GM19240 (cell line): ENCODE results near the gene SLC24A1.

Source experiments
- DNase-seq: peaks from one replicate; pipeline ENCODE4 v3.0.0; 2011; ENCODE audit warnings: low spot score; ENCODE audit not compliant: insufficient read length

SLC24A1 gene

DNA sequence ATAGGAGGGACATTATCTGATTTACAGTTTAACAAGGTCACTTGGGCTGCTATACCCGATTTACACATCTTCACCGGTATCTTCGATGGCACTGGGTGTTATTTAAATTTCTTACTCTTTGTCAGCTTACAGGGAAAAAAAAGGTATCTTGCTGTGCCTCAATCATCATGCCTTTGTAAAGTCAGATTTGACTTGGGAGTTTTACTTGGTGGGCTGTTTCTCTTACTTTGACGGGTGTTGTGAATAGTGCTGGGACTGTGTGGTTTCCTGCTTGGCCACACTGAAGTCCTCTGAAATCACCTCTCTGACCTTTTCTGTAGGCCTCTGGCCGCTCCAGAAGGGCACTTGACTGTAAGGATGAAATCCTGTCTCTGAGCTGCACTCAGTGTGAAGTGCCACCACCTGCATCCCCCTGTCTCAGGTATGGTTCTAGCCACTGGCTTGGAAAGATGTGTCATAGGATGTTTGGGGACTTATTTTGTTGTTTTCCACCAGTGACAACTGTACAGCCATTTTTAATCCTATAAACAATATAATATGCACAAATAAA, 3.1 kb upstream of the SLC24A1 start:
- no peak for DNase-seq

DNA sequence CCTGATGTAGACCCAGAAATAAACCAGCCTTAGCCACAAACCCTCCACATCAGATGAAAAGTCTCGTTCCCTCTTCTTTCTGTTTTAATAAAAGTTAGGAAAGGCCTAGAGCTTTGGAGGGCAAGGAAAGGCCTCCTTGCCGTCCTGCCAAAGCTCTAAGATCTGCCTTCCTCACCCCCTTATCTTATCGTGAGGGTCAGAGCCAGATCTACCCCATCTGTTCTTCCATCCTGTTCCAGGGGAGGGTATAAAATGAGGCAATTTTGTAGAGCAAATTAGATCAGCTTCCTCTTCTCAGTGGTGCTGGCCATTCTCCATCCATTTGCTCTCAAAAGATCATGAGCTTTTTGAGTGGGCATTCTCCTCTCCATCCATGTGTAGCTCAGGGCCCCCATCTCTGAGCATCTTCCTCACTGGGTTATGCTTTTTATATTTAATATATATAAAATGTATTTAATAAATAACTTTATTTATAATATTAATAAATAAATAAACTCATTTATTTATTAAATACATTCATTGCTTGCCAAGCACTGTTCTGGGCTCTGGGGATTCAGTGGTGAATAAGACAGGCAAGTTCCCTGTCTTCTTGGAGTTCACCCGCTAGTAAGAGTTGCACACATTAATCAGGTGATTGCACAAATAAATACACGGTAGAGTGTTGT, 2.0 kb upstream of the SLC24A1 start:
- DNase-seq: no peak

DNA sequence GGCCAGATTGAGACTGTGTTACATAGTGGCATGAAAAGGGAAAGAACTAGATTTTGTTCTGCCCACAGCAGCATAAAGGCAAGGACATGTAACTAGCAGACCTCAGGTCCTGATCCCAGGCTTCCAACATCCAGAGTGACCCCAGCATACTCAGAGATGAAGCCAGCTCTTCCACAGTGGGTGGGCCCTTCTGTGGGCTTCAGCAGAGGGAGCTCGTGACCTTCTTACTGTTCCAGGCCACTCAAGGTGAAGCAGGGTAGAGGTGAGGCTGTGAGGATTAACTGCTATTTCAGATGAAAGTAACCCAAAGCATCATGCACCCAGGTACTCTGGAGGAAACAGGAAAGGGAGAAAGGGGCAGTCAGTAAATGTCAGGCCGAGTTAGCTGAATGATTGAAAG, 905 bp upstream of the SLC24A1 start:
- no peak for DNase-seq

DNA sequence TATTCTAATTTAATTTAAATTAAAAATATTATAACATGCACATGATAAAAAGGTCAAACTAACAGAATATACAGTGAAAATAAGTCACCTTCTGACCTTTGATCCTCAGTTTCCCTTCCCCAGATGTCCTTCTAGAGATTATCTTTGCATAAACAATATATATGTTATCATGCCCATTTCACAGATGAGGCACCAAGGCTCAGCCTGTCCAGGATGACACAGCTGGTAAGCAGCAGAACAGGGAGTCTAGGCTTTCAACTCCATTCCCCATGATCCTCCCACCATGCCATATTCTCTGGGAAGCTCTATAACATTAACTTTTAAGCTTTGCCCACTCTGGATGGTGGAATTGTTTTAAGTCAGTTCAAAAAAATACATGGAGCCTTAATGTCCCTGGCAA, 1.4 kb downstream of the SLC24A1 start:
- no peak for DNase-seq

DNA sequence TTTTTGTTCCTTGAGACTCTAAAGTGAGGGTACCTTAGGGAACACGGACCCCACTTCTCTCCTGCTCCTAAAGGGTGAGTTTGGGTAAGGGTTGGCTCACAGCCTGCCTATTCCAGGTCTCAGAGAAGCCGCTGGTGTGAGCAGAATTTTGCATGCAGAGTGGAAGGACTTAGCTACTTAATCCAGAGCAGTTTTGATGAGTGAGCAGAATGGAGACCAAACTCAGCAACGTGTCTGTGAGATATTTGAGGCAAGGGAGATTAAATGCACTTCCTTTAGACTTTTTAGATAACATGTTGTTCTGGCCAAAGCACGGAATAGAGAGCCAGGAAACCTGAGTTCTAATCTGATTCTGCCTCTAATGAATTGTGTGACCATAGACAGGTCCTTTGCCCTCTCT, 5.1 kb downstream of the SLC24A1 start:
- no peak for DNase-seq

DNA sequence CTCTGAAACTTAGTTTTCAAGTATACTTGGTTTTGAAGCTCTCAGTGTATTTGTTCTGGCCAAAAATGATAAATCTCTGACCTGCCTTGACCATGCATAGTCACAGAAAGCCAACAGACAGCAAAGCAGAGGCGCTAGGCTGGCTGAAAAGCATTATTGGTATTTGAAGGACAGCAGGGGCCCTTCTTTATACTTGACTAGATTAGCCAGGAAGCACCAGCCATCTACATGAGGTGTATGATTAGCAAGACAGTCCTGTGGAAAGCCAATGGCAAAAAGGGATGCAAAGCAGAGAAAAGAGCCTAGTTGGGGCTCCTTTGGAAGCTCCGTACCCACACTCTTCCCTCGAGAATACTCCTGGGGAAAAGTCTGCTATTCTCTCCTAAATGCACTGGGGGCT, 7.8 kb downstream of the SLC24A1 start:
- no peak for DNase-seq

DNA sequence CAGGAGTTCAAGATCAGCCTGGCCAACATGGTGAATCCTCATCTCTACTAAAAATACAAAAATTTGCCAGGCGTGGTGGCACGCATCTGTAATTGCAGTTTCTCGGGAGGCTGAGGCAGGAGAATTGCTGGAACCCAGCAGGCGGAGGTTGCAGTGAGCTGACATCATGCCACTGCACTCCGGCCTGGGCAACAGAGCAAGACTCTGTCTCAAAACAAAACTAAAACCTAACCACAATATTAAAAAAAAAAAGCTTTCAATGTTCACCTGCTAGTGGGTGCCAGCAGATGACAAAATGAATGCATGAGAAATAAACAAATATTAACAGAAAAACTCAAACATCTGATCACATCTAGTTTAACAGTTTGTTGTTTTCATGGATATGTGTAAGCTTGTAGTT, 9.0 kb downstream of the SLC24A1 start:
- DNase-seq: no peak

DNA sequence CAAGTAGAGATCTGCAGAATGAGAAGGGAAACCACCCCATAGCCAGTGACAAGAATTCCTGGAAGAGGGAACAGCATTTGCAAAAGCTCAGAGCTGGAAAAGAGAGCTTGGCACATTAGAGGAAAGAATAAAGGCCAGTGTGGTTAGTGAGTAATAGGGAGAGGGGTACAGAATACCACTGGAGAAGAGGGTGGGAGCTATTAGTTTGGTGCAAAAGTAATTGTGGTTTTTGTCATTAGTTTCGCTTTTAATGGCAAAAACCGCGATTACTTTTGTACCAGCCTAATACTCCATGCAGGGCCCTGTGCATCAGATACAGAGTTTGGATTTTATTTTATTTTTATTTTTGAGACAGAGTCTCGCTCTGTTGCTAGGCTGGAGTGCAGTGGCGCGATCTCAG, 9.8 kb downstream of the SLC24A1 start:
- no peak for DNase-seq

DNA sequence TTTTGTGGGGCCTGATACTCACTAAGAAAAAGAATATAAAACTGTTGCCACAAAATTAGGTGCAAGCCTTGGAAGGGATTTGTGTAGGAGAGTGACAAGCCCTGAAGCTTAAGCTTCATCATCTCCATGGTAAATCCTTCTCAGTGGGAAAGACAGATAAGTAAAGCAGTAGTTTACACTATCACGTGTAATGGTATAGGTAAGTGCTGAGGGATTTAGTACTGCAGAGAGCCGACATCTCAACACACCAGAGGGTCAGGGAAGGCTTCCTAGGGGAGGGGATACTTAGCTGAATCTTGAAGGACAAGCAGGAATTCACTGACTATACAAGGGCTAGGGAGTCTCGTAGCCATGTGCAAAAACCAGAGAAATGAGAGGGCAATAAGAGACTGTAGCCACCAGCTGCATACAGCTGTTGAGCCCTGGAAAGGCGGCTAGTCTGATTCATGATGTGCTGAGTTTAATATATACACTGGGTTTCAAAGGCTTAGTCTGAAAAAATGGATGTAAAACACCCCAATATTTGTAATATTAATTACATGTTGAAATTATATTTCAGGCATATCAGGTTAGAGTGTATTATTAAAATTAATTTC, 11.1 kb downstream of the SLC24A1 start:
- no peak for DNase-seq

DNA sequence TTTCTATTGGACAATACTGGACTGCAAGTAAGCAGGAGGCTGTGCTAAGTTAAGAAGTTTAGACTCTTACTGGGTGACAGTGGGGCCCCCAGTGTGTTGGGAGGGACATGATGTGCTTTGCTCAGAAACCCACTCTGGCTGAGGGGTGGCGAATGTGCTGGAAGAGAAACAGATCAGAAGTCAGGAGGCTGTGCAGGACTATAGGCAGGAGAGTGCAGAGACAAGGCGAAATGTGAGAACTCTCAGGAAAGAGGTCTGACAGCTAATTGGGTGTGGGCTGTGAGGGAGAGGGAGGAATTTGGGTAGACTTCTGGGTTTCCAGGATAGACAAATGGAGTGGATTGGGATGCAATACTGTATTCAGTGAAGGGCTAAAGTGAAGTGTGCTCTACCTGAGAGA, 12.0 kb downstream of the SLC24A1 start:
- DNase-seq: no peak

DNA sequence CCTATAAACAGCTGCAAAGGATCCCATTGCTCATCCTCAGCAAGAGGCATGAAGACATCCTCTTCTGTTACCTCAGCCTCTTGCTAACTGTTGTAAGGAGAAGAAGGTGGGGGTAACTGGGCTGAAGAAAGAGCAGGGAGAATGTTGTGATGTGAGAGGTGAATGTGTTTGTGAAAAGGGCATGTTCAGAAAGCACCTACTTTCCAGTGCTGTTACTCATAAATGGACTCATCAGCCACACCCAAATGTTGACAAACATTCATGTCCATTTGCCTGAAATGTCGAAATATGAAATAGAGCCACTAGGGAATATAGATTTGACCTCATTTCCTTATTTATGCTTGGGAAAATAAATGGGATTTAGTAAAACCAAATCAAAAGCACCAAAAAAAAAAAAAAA, 12.6 kb downstream of the SLC24A1 start:
- DNase-seq: no peak

DNA sequence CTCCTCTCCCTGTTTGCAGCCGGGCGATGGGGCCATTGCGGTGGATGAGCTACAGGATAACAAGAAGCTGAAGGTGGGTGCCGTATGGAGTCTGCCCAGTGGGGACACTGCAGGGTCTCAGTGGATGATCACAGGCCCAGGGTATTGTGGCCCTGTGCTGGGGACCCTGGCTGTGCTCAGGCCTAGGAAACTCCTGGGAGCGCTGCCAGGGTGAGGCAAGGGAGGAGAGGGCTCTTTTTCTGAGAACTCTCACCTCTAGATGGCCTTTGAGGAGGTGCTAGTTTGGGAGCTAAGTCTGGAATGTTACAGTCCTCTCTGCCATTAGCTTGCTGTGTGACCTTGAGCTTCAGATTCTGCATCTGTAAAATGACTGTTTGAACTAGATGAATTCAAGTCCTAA, 16.4 kb downstream of the SLC24A1 start:
- no peak for DNase-seq

DNA sequence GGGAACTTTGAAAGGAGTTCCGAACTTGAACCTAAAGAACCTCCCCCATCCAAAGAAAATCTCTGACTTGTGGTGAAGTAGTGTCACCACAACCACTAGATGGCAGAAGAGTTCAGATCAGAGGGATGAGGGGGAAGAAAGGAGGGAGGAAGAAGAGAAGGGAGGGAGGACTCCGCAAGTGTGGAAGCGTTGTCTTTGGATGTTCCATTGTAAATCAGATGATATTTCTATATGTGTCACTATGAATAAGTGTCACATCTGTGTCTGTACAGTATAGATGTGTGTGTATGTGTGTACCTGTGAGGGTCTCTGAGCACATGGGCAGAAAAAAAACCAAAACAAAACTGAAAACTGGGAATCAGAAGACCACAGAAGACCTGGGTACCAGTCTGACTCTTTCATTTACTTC, 16.9 kb downstream of the SLC24A1 start:
- DNase-seq: peak; percentile 48

DNA sequence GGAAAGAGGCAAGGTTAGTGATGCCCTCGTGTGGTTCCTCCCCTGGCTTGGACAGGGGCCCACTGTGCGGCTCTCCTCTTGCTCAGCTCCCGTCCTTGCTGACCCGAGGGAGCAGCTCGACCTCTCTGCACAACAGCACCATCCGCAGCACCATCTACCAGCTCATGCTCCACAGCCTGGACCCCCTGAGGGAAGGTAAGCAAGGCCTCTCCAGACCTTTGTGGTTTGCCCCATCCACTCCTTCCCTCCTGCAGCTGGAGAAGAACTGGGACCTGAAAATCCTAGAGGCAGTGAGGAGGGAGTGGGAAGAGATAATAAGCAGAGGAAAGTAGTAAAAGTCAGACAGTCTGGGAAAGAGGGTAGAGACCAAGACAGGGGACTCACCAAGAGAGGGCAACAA, 17.8 kb downstream of the SLC24A1 start:
- no peak for DNase-seq

DNA sequence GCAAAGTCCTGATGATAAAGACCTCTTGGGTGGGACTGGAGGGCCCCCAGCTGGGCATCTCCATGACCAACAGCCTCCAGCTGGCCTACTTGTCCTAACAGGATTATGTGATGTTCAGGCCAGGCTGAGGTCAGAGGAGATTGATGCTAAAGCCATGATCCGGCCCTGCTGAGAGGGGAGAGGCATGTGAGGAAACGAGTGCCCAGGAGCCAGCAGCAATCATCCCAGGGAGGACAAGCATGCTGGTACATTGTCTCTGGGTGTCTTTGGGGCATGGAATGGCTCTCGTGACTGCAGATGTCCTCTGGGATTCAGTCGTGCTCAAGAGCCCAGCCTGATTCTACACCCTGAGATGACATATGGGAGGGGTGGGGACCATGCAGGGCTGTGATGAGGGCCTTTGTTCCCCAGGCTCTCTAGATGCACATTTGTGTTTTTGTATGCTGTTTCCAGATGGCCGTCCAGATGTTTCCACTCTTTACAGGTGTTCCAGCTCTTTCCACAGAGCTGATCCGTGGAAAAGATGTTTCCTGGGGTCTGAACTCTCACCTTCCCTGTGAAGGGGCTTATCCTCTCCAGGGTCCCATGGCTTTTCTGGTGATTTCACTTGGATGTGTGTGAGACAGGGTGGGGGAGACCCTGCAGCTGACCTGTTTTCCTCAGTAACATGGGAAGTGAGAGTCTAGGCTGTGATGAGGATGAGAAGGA, 20.2 kb downstream of the SLC24A1 start:
- no peak for DNase-seq

DNA sequence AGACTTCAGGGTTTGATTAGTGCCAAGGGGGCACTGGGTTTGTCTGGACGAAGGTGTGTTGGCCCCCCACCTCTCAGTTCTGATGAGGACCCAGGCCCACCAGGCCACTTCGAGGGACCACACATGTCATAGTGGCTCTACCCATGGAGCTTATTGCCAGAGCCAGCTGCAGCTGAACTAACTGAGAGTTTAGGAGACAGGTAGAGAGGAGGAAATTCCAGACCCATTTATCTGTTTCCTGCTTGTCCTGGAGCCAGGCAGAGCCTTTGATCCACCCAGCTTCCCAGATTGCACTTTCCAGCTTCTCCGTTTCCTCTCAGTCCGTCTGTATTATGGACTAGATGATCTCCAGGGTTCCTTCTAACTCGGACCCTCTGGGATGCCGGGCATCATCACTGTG, 20.9 kb downstream of the SLC24A1 start:
- no peak for DNase-seq

DNA sequence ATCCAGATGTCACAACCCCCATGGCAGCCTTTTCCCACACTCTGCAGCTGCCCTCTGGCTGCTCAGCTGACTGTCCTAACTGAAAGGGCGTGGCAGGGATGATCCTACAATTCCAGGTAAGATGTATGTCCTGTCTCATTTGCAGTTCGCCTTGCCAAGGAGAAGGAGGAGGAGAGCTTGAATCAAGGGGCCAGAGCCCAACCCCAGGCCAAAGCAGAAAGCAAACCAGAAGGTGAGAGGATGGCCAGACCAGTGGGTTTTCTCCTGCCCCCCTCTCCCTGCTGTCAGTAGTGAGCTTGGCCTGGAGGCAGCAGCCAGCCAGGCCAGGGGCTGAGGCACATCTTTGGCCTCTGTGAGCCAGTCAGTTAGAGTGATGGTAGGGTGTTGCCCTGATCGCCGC, 22.5 kb downstream of the SLC24A1 start:
- DNase-seq: no peak

DNA sequence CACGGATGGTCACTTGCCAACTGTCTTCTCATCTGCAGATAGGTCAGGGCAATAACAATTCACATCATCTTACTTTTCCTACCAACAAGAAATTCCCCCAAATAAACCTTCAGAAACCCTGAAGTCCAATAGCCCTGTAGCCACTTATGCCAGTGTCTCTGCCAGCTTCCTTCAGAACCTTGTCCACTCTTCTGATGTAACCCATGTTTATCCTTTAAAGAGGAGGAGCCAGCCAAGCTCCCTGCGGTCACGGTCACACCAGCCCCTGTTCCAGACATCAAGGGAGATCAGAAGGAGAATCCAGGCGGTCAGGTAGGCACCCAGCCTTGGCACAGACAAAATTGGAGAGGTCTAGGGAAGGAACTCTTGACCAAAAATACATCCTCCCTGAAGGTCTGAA, 23.7 kb downstream of the SLC24A1 start:
- DNase-seq: no peak

DNA sequence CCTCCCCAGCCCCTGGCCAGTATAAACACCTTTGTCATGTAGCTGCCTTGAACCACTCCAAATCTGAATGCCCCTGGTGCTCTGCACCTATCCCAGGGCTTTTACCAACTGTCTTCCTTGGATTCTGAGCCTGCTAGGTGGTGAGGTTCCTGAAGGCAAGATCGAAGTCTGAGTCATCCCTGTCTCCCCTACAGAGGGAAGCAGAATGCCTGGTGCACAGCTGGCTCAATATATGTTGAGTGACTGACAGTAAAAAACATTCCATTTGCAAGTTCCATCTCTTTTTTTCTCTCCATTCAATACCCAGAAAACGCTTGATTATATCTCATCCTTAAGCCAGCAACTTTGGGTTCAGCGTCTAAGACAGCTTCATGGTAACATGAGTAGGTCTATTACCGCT, 24.7 kb downstream of the SLC24A1 start:
- DNase-seq: no peak

DNA sequence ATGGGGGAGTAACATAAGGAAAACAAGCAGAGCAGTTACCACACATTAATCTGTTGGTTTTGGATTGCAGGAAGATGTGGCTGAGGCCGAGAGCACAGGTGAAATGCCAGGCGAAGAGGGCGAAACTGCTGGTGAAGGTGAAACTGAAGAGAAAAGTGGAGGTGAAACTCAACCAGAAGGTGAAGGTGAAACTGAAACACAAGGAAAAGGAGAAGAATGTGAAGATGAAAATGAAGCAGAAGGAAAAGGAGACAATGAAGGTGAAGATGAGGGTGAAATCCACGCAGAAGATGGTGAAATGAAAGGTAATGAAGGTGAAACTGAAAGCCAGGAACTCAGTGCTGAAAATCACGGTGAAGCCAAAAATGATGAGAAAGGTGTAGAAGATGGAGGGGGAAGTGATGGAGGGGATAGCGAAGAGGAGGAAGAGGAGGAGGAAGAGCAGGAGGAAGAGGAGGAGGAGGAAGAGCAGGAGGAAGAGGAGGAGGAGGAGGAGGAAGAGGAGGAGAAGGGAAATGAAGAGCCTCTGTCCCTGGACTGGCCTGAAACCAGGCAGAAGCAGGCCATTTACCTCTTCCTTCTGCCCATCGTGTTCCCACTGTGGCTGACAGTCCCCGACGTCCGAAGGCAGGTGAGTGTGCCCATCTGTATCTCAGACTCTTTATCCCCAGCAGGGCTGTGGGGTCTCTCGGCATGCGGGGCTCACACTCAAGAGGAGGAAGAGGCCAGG, 28.7 kb downstream of the SLC24A1 start:
- DNase-seq: no peak

DNA sequence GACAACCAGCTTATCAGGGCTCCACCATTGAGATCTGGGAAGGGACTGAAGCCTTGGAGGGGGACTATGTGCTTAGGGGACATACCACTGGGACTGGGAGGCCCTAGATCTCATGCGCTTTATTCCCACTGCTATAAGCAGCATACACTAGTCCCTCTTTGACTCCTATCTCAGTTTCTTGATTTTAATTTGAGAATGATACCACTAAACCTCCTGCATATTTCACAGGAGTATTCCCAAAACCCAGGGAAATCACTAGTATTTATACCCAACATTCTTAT, 29.2 kb downstream of the SLC24A1 start:
- no peak for DNase-seq
